Adipocyte (in vitro differentiated cells): Measurements from ENCODE around the gene CRHR2.

Experiments used
- DNase-seq: peaks from one replicate; pipeline ENCODE4 v3.0.0-alpha.2; 2015; ENCODE audit warnings: low read depth
- H3K27me3 ChIP-seq: replicated peaks from 2 replicates; pipeline ENCODE4 v1.7.0; 2013; ENCODE audit warnings: mild to moderate bottlenecking, low read length, moderate library complexity; ENCODE audit not compliant: control insufficient read depth, insufficient read depth
- H3K36me3 ChIP-seq: 2 replicates; pipeline ENCODE4 v1.7.0; 2013; ENCODE audit warnings: low read length, mild to moderate bottlenecking, moderate library complexity; ENCODE audit not compliant: control insufficient read depth, insufficient read depth, severe bottlenecking
- H3K4me1 ChIP-seq: 2 replicates; pipeline ENCODE4 v1.7.0; 2013; ENCODE audit warnings: mild to moderate bottlenecking, low read length, moderate library complexity; ENCODE audit not compliant: control insufficient read depth, insufficient read depth
- H3K4me3 ChIP-seq: 2 replicates; pipeline ENCODE4 v1.7.0; 2013; ENCODE audit warnings: mild to moderate bottlenecking, low read length, moderate library complexity
- H3K9ac ChIP-seq: 2 replicates; pipeline ENCODE4 v1.7.0; 2013; ENCODE audit warnings: mild to moderate bottlenecking, low read length, moderate library complexity
- H3K9me3 ChIP-seq: 2 replicates; pipeline ENCODE4 v1.7.0; 2013; ENCODE audit warnings: mild to moderate bottlenecking, low read length, moderate library complexity; ENCODE audit not compliant: control insufficient read depth

CRHR2 gene

DNA sequence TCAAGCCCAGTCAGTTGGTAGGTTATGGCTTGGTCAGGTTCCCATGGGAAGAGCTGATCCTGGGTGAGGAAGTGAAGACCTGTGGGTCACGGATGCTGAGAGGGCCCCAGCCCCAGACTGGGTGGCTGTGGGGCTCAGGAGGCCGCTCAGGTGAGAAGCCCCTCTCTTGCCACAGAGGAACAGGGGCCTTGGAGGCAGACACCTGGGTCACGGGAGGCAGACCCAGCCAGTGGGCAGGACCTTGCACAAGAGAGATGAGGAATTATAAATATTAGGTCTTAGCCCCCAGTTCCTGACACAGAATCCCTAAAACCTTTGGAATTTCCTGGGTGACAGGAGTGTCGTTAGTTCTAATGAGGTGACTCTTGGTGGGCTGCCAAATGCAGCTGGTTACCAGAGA, 10.6 kb upstream of the CRHR2 start:
- Histone ChIP-seq H3K4me3 (no peak overlapping the region), H3K9me3 (no peaks in the 10 kb centered on the region), H3K4me1 (no peaks in the 10 kb centered on the region), H3K36me3 (no peaks in the 10 kb centered on the region), H3K27me3 (peaks cover 60% of the 10 kb centered on the region), H3K9ac (no peak overlapping the region)
- no peak for DNase-seq

GRCh38 chr7:30692438-30692837, 10.2 kb upstream of the CRHR2 start:
- no peaks in the 10 kb centered on the region for H3K4me1 ChIP-seq
- H3K4me3 ChIP-seq, result no peak overlapping the region
- no peak for DNase-seq
- H3K27me3 ChIP-seq, result peaks cover 64% of the 10 kb centered on the region
- no peaks in the 10 kb centered on the region for H3K9me3 ChIP-seq
- H3K36me3 ChIP-seq, result no peaks in the 10 kb centered on the region
- H3K9ac ChIP-seq, result no peak overlapping the region

- H3K27me3 ChIP-seq, result peaks cover 78% of the 10 kb centered on the region
- DNase-seq, result no peak
- no peak overlapping the region for H3K4me3 ChIP-seq
- H3K36me3 ChIP-seq, result no peaks in the 10 kb centered on the region
- no peak overlapping the region for H3K9ac ChIP-seq
- H3K9me3 ChIP-seq, result no peaks in the 10 kb centered on the region
- H3K4me1 ChIP-seq, result no peaks in the 10 kb centered on the region
Observed at GRCh38 chr7:30690011-30690410, 7.8 kb upstream of the CRHR2 start.

DNA sequence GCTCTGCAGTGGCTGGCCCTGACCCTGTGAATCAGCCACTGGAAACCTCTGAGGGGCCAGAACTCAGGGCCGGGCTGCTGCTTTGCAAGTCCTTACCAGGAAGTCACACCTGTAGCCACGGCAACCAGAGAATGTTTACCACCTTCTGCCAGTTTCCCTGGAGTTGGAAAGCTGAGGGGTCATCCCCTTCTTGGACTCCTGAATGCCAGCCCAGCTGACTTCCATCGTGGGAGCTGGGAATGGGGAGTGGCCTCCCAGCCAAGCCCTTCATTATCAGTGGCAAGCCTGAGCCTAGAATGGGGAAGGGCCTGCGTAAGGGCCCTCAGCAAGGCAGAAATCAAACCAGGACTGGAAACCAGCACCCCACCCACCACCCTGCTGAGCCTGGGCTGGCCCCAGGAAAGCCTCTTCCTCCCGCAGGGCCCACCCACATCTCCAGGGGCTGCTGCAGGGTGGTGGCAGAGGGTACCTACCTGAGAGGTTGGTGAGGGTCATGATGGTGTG, 6.5 kb upstream of the CRHR2 start:
- Histone ChIP-seq H3K4me1 (no peaks in the 10 kb centered on the region), H3K9ac (no peak overlapping the region), H3K36me3 (no peaks in the 10 kb centered on the region), H3K27me3 (peaks cover 81% of the 10 kb centered on the region), H3K9me3 (no peaks in the 10 kb centered on the region), H3K4me3 (no peak overlapping the region)
- no peak for DNase-seq

GRCh38 chr7:30687604-30688003, 5.3 kb upstream of the CRHR2 start:
- H3K4me3 ChIP-seq, result no peak overlapping the region
- H3K9me3 ChIP-seq, result no peaks in the 10 kb centered on the region
- DNase-seq, result no peak
- H3K36me3 ChIP-seq, result no peaks in the 10 kb centered on the region
- H3K9ac ChIP-seq, result no peak overlapping the region
- H3K4me1 ChIP-seq, result no peaks in the 10 kb centered on the region
- peaks cover 84% of the 10 kb centered on the region for H3K27me3 ChIP-seq

DNA sequence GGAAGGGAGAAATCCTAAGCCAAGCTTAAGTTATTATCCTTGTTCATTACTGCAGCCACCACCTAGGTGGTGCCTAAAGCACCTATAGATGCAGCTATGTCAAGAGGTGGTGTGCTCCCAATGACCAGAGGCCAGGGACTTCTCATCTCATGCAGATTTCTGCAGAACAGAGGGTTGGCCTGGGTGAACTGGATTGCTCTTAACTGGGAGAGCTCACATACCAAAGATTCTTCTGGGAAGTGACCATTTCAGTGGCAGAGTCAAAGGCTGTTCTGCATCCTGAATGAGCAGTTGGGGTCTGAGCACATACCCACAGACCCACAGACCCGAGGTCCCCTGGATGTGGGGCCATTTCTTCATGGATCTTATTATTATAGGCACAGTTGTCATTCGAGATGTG, 2.1 kb upstream of the CRHR2 start:
- Histone ChIP-seq H3K27me3 (peaks cover 84% of the 10 kb centered on the region), H3K9ac (no peak overlapping the region), H3K9me3 (no peaks in the 10 kb centered on the region), H3K4me3 (no peak overlapping the region), H3K36me3 (no peaks in the 10 kb centered on the region), H3K4me1 (peaks cover 9% of the 10 kb centered on the region)
- no peak for DNase-seq

- peaks cover 9% of the 10 kb centered on the region for H3K4me1 ChIP-seq
- no peak overlapping the region for H3K4me3 ChIP-seq
- no peaks in the 10 kb centered on the region for H3K36me3 ChIP-seq
- DNase-seq, result no peak
- no peaks in the 10 kb centered on the region for H3K9me3 ChIP-seq
- H3K27me3 ChIP-seq, result peaks cover 84% of the 10 kb centered on the region
- H3K9ac ChIP-seq, result no peak overlapping the region
Observed at GRCh38 chr7:30683816-30684215, 1.6 kb upstream of the CRHR2 start.

DNA sequence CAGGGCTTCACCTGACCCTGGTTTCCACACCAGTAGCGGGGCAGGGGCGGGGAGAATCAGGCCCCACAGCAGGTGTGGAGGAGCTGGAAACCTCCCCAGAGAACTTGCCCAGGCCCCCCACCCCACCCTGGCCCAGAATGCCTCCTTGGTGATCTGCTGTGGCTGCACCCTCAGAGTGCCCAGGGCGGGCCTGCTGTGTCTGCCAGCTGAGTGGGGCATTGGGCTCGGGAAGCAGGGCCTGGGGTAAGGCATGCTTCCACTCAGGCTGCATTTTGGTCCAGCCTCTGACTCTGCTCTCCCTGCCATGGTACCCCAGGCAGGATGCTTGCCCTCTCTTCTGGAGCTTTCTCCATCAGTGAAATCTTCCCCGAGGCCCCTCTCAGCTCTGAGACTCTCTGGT, 1.1 kb upstream of the CRHR2 start:
- Histone ChIP-seq H3K4me1 (peaks cover 9% of the 10 kb centered on the region), H3K9me3 (no peaks in the 10 kb centered on the region), H3K36me3 (no peaks in the 10 kb centered on the region), H3K27me3 (peaks cover 87% of the 10 kb centered on the region), H3K9ac (no peak overlapping the region), H3K4me3 (no peak overlapping the region)
- no peak for DNase-seq

DNA sequence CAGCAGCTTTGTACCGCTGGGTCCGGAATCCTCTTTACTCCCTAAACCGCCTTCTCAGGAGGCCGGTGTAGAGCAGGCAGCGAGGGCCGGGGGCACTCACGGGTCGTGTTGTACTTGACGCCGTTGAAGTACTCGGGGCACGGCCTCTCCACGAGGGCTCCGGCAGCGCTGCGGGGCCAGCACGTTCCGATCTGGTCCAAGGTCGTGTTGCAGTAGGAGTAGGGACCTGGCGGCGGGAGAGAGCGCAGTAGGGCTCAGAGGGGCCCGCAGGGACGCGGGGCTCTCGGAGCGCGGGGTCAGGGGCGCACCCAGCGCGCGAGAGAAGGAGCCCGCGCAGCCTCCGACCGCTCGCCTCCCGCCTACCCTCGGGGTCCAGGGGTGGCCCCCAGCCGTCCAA, 443 bp downstream of the CRHR2 start:
- Histone ChIP-seq H3K4me1 (peaks cover 9% of the 10 kb centered on the region), H3K4me3 (peak overlapping the region; percentile 47), H3K27me3 (peaks cover 92% of the 10 kb centered on the region)

GRCh38 chr7:30681331-30681797, 892 bp downstream of the CRHR2 start:
- Histone ChIP-seq H3K36me3 (no peaks in the 10 kb centered on the region), H3K4me1 (peaks cover 9% of the 10 kb centered on the region), H3K27me3 (peaks cover 97% of the 10 kb centered on the region), H3K4me3 (no peak overlapping the region), H3K9ac (no peak overlapping the region), H3K9me3 (no peaks in the 10 kb centered on the region)
- DNase-seq, result no peak

More for the DNA sequence above, 443 bp downstream of the CRHR2 start:
- H3K36me3 ChIP-seq, result no peaks in the 10 kb centered on the region
- no peak overlapping the region for H3K9ac ChIP-seq
- H3K9me3 ChIP-seq, result no peaks in the 10 kb centered on the region
- DNase-seq, result no peak

- no peak overlapping the region for H3K4me3 ChIP-seq
- H3K9me3 ChIP-seq, result no peaks in the 10 kb centered on the region
- H3K9ac ChIP-seq, result no peak overlapping the region
- H3K4me1 ChIP-seq, result peaks cover 9% of the 10 kb centered on the region
- no peak for DNase-seq
- peaks cover 97% of the 10 kb centered on the region for H3K27me3 ChIP-seq
- H3K36me3 ChIP-seq, result no peaks in the 10 kb centered on the region
Observed at GRCh38 chr7:30679664-30680063, 2.6 kb downstream of the CRHR2 start.

GRCh38 chr7:30678805-30679204, 3.5 kb downstream of the CRHR2 start:
- Histone ChIP-seq H3K9ac (no peak overlapping the region), H3K9me3 (no peaks in the 10 kb centered on the region), H3K36me3 (no peaks in the 10 kb centered on the region), H3K27me3 (peaks cover 93% of the 10 kb centered on the region), H3K4me1 (peaks cover 9% of the 10 kb centered on the region), H3K4me3 (no peak overlapping the region)
- no peak for DNase-seq
